ENCODE measurements around the gene CPXM1.
"Not testable (repeated sequence)": the region's sequence is repeated elsewhere in the genome, so short reads cannot be mapped to it uniquely, and the experiment has no call there.

CPXM1 gene

DNA sequence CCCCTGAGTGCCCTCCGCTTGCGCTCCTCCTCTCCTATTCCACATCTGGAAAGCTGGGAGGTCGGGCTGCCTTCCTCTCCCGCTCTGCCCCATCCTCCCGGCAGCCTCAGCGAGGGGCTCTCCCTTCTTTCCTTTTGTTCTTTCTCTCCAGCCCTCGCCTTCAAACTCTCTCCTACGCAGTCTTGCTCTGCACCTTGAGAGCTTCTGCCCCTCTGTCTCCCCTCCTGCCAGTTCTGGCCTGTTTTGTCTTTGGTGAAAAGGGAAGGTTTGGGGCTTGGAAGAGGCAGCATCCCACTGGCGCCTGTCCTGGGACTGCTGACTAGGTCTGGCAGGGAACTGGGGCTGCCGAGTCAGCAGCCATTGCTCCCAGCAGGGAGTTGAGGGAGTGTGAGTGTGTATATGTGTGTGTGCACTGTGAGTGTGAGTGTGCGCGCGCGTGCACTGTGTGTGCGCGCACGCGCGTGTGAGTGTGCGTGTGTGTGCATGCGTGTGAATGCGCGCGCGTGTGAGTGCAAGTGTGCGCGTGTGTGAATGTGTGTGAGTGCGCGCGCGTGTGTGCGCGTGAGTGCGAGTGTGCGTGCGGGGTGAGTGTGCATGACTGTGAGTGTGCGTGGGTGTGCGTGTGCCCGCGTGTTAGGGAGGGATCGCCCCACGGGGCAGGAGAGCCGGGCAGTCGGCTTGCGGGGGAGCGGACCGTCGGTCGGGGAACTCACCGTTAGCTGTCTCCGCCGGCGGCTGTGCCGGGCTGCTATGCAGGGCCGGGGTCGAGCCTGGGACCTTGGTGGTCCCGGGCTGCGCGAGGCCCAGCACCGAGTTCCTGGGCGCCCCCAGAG is 523 bp downstream of the CPXM1 start:
- no peak for DNase-seq (ENCODE audit: low spot score)

DNA sequence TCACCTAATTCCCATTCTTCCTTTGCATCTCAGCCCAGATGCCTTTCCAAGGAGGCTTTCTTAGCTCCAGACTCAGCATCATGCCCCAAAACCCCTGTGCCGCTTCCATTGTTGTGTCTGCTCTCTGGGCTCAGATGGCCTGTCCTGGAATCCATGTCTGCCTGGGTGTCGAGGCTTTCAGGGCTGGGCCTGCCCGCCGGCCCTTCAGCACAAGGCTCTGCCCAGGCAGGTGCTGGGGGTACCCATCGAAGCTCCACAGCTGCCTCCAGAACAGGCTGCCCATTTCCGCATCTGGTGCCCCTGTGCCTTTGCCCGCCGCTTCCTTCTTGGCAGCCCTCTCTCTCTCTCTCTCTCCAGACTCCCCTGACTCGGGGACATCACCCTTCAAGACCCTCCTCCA is 1.2 kb downstream of the CPXM1 start:
- no peak for DNase-seq (ENCODE audit: low spot score)

DNA sequence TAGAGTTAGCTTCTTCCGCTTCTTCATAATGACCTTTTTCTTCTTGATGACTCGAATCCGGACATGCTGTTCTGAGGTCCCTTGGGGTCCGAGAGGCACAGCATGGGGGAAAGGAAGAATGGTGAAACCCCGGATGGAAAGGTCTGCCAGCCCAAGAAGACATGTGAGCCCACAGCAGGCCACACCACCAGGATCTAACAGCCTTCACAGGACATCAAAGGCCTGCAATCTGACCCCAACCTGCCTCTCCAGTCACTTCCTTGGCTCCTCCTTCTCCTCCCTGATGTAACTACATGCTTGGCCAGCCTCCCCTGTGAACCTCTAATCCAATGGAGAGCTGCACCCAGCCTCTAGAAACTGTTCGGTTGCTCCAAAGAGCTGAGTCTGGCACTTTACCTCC is 1.6 kb downstream of the CPXM1 start:
- DNase-seq (ENCODE audit: low spot score), result no peak

DNA sequence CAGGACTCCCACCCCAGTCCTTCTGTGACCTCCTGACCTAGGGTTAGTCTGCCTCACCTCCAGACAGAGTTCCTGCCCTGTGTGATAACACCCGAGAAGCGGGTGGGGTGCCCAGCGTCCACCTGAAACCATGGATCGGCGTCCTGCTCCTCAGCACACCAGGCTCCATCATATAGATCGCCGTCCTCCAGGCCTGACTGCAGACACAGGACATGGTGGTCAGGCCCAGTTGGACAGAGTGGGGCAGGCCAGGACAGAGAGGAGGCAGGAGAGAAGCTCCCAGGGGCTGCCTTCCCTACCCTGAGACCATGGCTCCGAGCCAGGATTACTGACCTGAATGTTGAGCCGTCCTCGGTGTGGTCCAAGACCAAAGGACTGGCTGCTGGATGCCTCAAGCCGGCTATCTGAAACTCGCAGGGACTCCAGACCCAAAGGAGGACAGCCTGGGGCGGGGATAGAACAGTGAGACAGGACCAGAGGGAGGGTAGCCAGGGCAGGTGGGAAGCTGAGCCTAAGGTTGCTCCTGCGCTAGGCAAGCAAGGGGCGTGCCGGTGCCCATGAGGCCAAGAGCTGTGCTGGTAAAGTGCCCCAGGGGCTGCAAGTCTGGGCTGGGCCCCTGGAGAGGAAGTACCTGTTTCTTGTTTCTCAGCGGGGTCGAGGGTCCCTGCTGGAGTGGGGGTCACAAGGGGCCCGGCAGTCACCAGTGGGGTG is 2.2 kb downstream of the CPXM1 start:
- DNase-seq (ENCODE audit: low spot score), result no peak

DNA sequence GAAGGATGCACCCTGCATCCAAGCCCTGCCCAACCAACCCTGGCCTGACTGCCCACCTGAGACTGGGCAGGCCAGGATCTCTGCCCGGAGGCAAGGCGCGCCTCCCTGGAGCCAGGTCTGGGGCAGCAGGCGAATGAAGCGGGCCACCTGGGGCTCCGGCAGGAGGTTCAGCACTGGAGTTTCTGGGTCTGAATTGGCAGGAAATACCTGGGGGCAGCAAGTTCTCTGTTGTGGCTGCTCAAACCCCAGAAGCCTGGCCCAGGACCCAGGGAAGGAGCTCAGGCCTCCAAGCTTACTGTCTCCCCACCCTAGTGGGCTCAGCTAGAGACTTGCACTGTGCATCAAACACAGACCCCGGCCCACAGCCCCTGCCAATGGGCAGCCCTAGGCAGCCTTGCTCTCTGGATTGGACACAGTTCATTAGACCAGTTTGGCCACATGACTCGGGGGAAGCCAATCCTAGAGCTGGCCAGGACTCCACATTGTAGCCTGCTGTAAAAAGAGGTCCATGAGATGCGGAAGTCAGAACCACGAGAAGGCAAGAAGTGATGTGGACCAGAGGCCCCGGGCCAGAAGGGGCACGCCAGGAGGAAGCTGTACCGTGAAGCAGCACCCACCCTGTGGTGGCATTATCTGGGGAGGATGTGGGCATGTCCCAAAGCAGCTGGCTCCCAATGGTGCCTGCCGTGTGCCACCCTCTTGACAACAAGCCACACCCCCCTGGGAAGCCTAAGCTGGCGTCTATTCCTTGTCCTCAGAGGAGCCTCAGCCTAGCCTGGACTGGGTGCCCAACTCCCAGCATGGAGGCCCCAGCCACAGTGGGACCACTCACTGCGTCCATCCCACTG is 3.1 kb downstream of the CPXM1 start:
- DNase-seq (ENCODE audit: low spot score), result no peak

DNA sequence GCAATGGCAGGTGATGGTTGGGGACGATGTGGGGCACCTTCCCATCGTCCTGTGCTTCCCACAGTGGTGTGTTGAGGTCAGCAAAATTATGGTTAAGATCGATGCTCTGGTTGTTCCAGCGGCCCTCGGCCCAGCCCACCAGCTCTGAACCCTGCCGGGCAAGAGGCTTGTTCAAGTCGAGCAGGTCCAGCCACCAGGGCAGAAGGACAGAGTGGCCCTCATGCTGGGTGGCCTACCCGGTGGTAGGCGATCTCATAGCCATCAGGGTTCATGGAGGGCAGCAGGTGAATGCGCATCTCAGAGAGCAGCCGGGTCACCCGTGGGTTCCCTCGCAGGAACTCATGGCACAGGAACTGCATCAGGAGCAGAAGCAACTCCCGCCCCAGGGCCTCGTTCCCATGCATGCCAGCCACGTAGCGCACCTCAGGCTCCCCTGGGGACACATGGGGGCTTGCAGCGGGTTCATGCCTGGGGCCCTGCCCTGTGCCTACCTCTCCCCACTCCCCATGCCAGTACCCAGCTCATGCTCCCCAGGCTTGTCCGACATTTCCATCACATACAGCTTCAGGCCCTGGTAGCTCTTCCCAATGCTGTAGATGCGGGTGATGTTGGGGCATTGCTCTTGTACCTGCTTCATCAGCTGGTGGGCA is 4.3 kb downstream of the CPXM1 start:
- no peak for DNase-seq (ENCODE audit: low spot score)

DNA sequence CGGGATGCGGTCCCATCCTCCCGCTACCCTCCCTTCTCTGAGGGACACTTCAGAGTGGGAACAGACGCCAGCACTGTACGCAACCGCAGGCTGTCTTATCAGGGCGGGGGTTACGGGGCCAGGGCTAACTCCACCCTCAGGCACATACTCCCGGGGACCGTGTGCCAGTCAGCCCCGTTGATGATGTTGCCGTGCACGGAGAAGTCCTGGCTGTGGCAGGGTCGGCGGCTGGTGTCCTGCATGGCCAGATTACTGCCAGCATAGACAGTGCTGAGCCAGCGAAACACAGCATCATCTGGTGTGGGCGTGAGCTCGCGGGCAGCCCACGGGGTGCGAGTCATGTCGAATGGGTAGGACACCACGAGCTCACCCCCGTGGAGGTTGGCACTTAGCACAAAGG is 5.0 kb downstream of the CPXM1 start:
- no peak for DNase-seq (ENCODE audit: low spot score)

DNA sequence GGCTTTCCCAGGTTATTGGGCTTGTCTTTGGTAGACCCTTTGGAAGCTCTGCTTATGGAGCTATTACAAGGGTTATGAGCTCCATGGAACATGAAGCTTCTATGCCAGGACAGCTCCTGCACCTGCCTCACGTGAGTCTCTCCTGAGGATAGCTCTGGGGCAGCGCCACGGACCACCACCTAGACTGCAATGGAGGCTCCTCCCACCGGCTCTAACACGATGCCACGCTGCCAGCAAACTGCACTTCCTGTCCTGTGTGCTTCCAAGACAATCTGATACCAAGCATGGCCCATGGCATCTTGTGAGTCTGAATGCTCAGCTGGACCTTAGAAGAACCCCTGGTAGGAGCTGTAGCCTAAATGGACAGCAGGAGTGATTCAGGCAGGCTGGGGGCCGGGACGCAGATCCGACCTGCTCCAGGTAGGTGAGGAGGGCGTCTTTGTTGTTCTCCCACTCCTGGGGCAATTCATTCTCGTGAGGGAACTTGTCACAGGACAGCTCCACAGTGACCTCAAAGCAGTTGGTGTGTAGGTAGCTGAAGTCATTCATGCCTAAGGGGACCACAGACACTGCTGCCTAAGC is 5.5 kb downstream of the CPXM1 start:
- no peak for DNase-seq (ENCODE audit: low spot score)

DNA sequence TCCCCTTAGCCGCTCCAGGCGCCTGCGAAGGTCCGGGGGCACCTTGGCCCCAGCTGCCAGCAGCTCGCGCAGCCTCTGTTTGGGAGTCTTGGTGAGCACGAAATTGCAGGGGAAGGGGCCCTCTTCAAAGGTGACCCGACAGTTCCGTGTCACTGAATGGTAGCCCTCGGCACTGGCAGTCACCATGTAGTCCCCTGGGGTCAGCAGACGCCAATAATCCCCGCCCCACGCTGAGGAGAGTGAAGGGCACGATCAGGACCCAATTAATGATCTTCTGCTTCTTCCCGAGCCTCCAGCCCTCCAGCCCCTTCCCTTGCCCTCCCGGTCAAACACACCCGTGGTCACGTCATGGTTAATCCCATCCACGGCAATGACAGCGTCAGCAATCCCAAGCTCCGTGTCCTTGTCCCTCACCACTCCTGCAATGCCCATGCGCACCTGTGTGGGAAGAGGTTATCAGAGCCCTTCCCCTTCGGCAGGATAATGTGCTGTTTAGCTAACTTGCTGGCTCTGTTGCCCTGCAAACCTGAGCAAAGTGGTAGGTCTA is 6.2 kb downstream of the CPXM1 start:
- no peak for DNase-seq (ENCODE audit: low spot score)

DNA sequence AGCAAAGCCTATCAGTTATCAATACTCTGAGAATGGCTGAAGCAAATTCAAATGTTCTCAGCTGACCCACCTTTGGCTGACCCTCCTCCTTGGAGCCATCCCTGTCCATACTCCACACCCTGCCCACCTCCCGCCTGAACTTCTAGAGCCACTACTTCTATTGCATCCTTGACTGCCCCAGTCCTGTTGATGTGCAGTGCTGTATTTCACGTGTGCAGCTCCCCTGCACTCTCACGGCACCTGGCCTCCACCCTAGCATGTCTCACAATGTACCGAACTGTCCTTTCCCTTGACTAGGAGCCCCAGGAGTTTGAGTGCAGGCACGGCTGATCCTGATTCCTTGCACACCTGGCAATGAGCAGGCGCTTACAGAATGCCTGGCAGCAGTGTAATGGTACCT is 7.0 kb downstream of the CPXM1 start:
- DNase-seq (ENCODE audit: low spot score), result no peak

DNA sequence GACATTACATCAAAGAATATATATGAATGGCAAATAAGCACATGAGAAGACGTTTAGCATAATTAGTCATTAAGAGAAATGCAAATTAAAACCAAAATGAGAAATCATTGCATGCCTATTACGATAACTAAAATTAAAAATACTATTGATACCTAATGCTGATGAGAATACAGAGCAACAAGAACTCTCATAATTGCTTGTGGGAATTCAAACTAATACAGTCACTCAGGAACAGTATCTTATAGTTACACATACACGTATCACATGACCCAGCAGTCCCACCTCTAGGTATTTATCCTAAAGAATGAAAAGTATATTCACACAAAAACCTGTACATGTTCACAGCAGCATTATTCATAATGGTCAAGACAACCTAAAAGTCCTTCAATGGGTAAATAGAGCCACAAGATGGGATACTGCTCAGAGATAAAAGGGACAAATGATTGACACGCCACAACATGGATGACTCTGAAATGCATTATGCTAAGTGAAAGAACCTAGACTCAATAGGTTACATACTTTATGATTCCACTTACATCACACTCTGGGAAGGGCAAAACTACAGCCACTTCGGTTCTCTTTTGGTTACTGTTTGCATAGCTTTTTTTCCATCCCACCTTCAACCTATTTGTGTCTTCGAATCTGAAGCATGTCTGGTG is 16.4 kb downstream of the CPXM1 start:
- no peak for DNase-seq (ENCODE audit: low spot score)

DNA sequence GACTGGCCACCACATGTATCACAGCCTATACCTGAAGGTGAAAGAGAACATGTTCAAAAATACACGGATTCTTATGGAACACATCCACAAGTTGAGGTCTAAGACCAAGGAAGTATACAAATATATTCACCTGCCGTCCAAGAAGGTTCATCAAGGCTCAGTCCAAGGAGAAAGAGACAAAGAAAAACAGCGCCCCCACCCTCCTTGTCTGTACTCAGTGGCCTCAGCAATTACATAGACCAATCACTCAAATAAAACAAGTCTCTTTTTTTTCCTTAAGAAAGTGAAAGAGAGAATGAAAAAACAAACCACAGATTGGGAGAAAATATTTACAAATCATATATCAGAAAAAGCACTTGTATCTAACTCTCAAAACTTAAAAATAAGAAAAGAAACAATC is 19.5 kb downstream of the CPXM1 start:
- no peak for DNase-seq (ENCODE audit: low spot score)

DNA sequence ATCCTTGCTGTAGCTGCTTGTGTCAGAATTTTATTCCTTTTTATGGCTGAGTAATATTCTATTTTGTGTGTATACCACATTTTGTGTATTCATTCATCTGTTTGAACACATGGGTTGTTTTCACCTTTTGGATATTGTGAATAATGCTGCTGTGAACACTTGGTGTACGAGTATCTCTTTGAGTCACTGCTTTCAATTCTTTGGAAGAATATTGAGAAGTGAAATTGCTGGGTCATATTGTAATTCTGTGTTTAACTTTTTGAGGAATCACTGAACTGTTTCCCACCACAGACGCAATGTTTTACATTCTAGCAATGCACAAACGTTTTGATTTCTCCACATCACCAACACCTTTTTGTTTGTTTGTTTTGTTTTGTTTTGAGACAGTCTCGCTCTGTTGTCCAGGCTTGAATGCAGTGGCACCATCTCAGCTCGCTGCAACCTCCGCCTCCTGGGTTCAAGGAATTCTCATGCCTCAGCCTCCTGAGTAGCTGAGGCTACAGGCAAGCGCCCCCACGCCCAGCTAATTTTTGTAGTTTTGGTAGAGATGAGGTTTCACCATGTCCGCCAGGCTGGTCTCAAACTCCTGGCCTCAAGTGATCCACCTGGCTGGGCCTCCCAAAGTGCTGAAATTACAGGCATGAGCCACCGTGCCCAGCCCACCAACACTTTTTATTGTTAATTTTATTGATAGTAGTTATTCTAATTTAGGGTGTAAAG is 21.7 kb downstream of the CPXM1 start:
- no peak for DNase-seq (ENCODE audit: low spot score)

DNA sequence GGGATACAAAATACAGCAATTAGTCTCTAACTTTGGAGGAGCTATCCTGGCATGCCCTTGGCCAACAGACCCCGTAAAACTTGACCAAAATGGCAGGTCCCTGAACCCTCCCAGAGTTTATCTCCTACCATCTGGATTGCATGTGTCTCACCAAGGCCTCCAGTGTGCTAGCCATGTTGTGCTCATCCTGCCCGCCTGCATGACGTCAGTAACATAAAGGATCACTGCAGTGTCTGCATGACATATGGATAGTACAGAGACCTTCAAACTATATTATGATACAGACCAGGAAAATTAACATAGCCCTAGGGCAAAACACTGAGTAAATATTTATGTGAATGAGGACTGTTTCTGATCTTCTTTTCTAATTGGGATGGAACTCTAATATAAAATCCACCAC is 25.3 kb downstream of the CPXM1 start:
- no peak for DNase-seq (ENCODE audit: low spot score)

DNA sequence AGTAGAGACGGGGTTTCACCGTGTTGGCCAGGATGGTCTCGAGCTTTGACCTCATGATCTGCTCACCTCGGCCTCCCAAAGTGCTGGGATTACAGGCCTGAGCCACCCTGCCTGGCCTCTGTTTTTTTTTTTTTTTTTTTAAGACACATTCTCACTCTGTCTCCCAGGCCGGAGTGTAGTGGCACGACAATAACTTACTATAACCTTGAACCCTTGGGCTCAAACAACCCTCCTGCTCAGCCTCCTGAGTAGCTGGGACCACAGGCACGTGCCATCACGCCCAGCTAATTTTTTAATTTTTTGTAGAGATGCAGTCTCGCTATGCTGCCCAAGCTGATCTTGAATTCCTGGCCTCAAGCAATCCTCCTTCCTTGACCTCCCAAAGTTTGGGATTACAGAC is 26.6 kb downstream of the CPXM1 start:
- no peak for DNase-seq (ENCODE audit: low spot score)

DNA sequence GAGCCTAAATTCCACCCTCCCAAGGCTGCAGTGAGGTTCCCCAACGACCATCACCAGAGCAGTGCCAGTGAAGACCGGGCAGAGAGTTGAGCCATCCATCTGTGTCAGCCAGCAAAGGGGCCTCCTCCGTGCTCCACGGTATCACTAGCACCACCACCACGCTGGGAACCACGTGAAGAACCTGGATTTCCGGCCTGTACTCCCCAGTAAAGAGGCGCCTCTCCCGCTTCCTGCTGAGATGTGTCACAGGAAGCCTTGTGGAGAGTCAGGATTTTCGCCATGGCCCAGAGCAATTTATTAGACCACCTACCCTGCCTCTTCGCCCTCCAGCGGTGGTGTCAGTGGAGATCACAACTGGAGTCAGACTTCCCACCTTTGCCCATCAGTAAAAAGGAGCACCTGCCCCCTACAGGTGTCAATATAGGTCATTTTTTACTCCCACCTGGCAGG is 28.8 kb downstream of the CPXM1 start:
- DNase-seq (ENCODE audit: low spot score), result no peak

DNA sequence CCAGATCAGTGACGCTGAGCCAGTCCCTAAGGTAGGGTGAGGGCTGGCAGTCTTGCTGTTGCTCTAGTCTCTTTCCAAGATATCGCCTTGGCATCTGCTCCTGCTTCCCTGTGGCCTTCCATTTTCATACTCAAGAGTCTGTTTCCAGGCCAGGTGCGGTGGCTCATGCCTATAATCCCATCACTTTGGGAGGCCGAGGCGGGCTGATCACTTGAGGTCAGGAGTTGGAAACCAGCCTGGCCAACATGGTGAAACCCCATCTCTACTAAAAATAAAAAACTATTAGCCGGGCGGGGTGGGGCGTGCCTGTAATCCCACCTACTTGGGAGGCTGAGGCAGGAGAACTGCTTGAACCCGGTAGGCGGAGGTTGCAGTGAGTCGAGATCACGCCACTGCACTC is 30.3 kb downstream of the CPXM1 start:
- DNase-seq (ENCODE audit: low spot score), result not testable (repeated sequence)

DNA sequence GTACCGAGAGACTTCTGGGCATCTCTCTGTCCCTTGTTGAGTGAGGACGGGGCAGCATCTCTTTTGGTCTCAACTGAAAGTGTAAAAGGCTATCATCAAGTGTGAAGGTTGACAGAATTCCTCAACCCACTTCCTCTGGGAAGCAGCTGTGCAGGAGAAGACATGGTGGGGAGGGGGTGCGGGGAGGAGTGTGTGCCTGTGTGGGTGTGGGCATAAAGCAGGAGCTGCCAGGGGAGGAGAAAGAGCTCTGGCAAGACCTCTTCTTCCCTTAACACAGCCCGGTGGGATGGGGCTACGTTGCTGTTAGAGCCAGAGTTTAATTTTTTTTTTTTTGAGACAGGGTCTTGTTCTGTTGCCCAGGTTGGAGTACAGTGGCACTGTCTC is 31.8 kb downstream of the CPXM1 start:
- no peak for DNase-seq (ENCODE audit: low spot score)

DNA sequence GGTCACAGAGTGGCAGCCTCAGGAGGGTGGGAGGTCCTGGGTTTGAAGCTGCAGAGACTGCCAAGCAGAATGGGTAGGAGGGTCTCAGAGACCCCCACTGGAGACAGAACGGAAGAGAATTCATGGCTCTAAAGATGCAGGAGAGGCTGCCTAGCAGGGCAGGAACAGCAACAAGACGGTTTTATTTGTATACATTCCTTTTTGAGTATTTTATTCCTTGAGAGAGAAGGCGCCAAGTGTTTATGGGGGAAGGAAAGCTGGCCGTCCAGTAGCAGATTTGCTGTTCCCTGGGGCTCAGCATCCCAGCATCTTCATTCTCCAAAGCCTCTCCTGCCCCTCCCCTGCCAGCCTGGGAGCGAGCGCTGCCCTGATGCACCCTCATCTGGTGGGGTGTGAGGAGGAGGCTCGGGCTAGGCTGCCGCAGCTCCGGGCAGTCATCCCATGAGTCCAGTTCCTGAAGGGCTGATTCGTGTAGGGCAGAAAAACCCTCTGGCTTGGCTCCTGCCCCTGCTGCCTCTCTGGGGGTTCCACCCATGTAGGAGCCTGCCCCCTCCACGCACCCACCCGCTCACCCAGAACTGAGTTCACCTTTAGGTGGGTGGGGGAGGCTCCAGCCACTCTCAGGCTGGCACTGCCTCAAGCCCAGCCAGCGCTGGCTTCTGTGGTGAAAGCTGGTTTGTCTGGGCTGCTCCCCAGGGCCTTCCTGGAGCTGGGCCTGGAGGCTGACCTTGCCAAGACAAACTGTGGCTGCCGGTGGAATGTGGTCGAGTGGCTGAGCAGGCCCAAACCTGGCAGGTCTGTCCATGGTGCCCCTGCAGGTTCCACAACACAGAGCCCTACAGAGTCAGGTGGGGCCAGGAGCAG is 32.4 kb downstream of the CPXM1 start:
- DNase-seq (ENCODE audit: low spot score), result no peak

All from CD4-positive, alpha-beta T cell treated with Interleukin-6 at 100 ng/mL for 8 hours (primary cell).